HepG2 (cell line): ENCODE measurements around the gene TBC1D22A. TPM values are rescaled to one million over a fixed set of nuclear protein-coding genes. Genes with fewer than 3 reads are reported as not detected.

Experiments
- ATAC-seq: fragments of 200-7000 bp; cut with Tn5 transposase; 3 replicates; pipeline ENCODE4 v1.9.1; 2020; ENCODE audit warnings: mild to moderate bottlenecking, moderate library complexity
- BruUV-seq: library from RNA; stranded (reverse); fragments of 400-500 nt; replicated peaks from 2 replicates; lab custom pipeline; 2021; lab: Mats Ljungman, UMichigan
- CTCF ChIA-PET: fragments of 300-600 bp; formaldehyde crosslinking; extraction: SDS; loops from one replicate; lab custom pipeline; 2021; ENCODE audit warnings: low total read pairs, inconsistent platforms, low intra/inter-chr PET ratio; lab: Yijun Ruan, JAX
- POLR2A ChIA-PET: fragments of 350-600 bp; sonication (Branson Sonifier 250); formaldehyde crosslinking; loops from one replicate; lab custom pipeline; 2020; ENCODE audit warnings: antibody characterized with exemption, inconsistent platforms; lab: Yijun Ruan, JAX
- DNase-seq: peaks from one replicate; pipeline ENCODE4 v3.0.0-alpha.2; 2015; ENCODE audit warnings: low spot score
- FAIRE-seq: peaks from 3 replicates; lab custom pipeline; 2011; peaks lifted over from hg19 to GRCh38; lab: Jason Lieb, UNC
- H2AFZ ChIP-seq: one replicate; pipeline ENCODE4 v1.6.1; 2011; ENCODE audit warnings: low read length, inconsistent platforms
- H3K27ac ChIP-seq: fragments of 300-600 bp; 3 replicates; pipeline ENCODE4 v1.8.0; 2011; ENCODE audit warnings: mixed run types, mild to moderate bottlenecking, mixed read lengths, low read length, inconsistent platforms; ENCODE audit not compliant: insufficient read depth; ENCODE audit errors: extremely low read length
- H3K27me3 ChIP-seq, 2 experiments: fragments of 200-600 bp in 1 of 2; 2 replicates in 1 of 2; 3 replicates in 1 of 2; pipeline versions ENCODE4 v1.6.0 to v1.8.0; 2011; ENCODE audit warnings: low read length in 2 of 2, mild to moderate bottlenecking in 2 of 2, moderate library complexity in 2 of 2, inconsistent platforms in 1 of 2; ENCODE audit not compliant: insufficient read depth in 2 of 2, control insufficient read depth in 1 of 2
- H3K36me3 ChIP-seq, 2 experiments: fragments of 200-600 bp in 1 of 2; replicated peaks in 1 of 2; 2 replicates in 1 of 2; 3 replicates in 1 of 2; pipeline versions ENCODE4 v1.5.1 to v1.8.0; 2011; ENCODE audit warnings: low read length in 2 of 2, inconsistent platforms in 1 of 2; ENCODE audit not compliant: insufficient read depth in 2 of 2, control insufficient read depth in 1 of 2
- H3K4me1 ChIP-seq: 2 replicates; pipeline ENCODE4 v1.5.1; 2012; ENCODE audit warnings: low read length, inconsistent platforms; ENCODE audit not compliant: insufficient read depth
- H3K4me2 ChIP-seq: 2 replicates; pipeline ENCODE4 v1.6.0; 2011; ENCODE audit warnings: low read depth, low read length, inconsistent platforms
- H3K4me3 ChIP-seq, 3 experiments: fragments of 200-600 bp in 1 of 3; sonication (generic), shearing (Covaris generic) in 1 of 3; replicated peaks in 1 of 3; 2 replicates each; pipeline ENCODE4 v1.5.1; 2011 to 2016; ENCODE audit warnings: low read length in 3 of 3, inconsistent platforms in 2 of 3, low read depth in 2 of 3, mild to moderate bottlenecking in 2 of 3, control low read depth in 1 of 3, mixed read lengths in 1 of 3; ENCODE audit not compliant: insufficient read depth in 1 of 3
- H3K79me2 ChIP-seq: one replicate; pipeline ENCODE4 v1.6.1; 2011; ENCODE audit warnings: low read length, inconsistent platforms; ENCODE audit not compliant: insufficient read depth
- H3K9ac ChIP-seq: 2 replicates; pipeline ENCODE4 v1.6.0; 2011; ENCODE audit warnings: mild to moderate bottlenecking, low read depth, low read length, inconsistent platforms; ENCODE audit not compliant: insufficient read depth
- H3K9me3 ChIP-seq: 2 replicates; pipeline ENCODE4 v1.5.1; 2012; ENCODE audit warnings: mild to moderate bottlenecking, low read length
- H4K20me1 ChIP-seq: 2 replicates; pipeline ENCODE4 v1.6.0; 2011; ENCODE audit warnings: inconsistent platforms, mild to moderate bottlenecking, low read length, moderate library complexity; ENCODE audit not compliant: insufficient read depth
- ATF1 ChIP-seq: IDR thresholded peaks from 2 replicates; pipeline ENCODE4 v1.6.1; 2016; ENCODE audit warnings: mild to moderate bottlenecking, control low read depth
- ETV5 ChIP-seq: IDR thresholded peaks from 2 replicates; pipeline ENCODE4 v1.6.1; 2018; ENCODE audit warnings: missing biosample characterization, missing genetic modification reagents, inconsistent platforms, borderline replicate concordance
- HOXA3 ChIP-seq: sonication (generic); formaldehyde crosslinking; IDR thresholded peaks from 2 replicates; pipeline ENCODE4 v1.5.0; 2020; ENCODE audit warnings: missing genetic modification reagents
- KLF9 ChIP-seq: IDR thresholded peaks from 2 replicates; pipeline ENCODE4 v1.6.1; 2016; ENCODE audit warnings: low read depth
- PAF1 ChIP-seq: IDR thresholded peaks from 2 replicates; pipeline ENCODE4 v1.6.1; 2016; ENCODE audit warnings: missing genetic modification reagents, missing compliant biosample characterization
- RAD21 ChIP-seq: fragments of 450-650 bp; formaldehyde crosslinking; IDR thresholded peaks from 2 replicates; pipeline ENCODE4 v1.5.0; 2020; ENCODE audit warnings: mild to moderate bottlenecking
- SALL1 ChIP-seq: sonication (generic); formaldehyde crosslinking; IDR thresholded peaks from 2 replicates; pipeline ENCODE4 v1.8.0; 2022; ENCODE audit warnings: mild to moderate bottlenecking, missing genetic modification reagents
- SP140L ChIP-seq: sonication (generic); formaldehyde crosslinking; IDR thresholded peaks from 2 replicates; pipeline ENCODE4 v1.4.0; 2020; ENCODE audit warnings: missing genetic modification reagents, borderline replicate concordance
- STAG1 ChIP-seq: sonication (generic); formaldehyde crosslinking; IDR thresholded peaks from 2 replicates; pipeline ENCODE4 v1.4.0; 2020; ENCODE audit warnings: missing genetic modification reagents
- ZFY ChIP-seq: sonication (generic); formaldehyde crosslinking; IDR thresholded peaks from 2 replicates; pipeline ENCODE4 v1.4.0; 2020; ENCODE audit warnings: missing genetic modification reagents
- ZNF225 ChIP-seq: sonication (generic); formaldehyde crosslinking; IDR thresholded peaks from 2 replicates; pipeline ENCODE4 v1.4.0; 2020; ENCODE audit warnings: mild to moderate bottlenecking, missing genetic modification reagents
- ZNF317 ChIP-seq: sonication (generic); formaldehyde crosslinking; IDR thresholded peaks from 2 replicates; pipeline ENCODE4 v1.5.0; 2020; ENCODE audit warnings: mild to moderate bottlenecking, missing genetic modification reagents
- WGBS: methylation state at CpG from one replicate; pipeline ENCODE4 v1.1.6; 2017; ENCODE audit warnings: low lambda C conversion rate; 5-methylcytosine and 5-hydroxymethylcytosine counted together
- in situ Hi-C: cut with HindIII; loops from 2 replicates; pipeline ENCODE4 v1.10.0; 2017; ENCODE audit warnings: low pct_unique_long_range_greater_than_20kb; ENCODE audit not compliant: extremely low pct_ligation_motif_present
- intact Hi-C: fragments of 100-400 bp; cut with micrococcal nuclease; formaldehyde crosslinking; loops from one replicate; pipeline ENCODE4 v1.10.0; 2022; ENCODE audit not compliant: unreplicated experiment
- polyA plus RNA-seq, 8 experiments: library from polyadenylated mRNA; depleted of rRNA in 3 of 8; stranded (reverse) in 7 of 8; unstranded in 1 of 8; fragments of >200 nt; fragmentation: Illumina TruSeq in 4 of 8; extraction: Trizol in 4 of 8; gene quantifications; 2 replicates each; pipeline versions ENCODE4 v1.2.1 to v1.2.3, GENCODE V29; 2011 to 2016; ENCODE audit warnings: low read depth in 4 of 8, missing spikeins in 1 of 8, mixed read lengths in 1 of 8; ENCODE audit not compliant: insufficient read depth in 1 of 8
- total RNA-seq, 5 experiments: library from RNA; depleted of rRNA; stranded (reverse); fragments of >200 nt; fragmentation: Illumina TruSeq; extraction: Trizol; gene quantifications; 2 replicates each; pipeline ENCODE4 v1.2.3, GENCODE V29; 2016; ENCODE audit warnings: low read depth in 1 of 5
- TF ChIP-seq, protein P1 (sequence below): sonication (generic); formaldehyde crosslinking; IDR thresholded peaks from 2 replicates; pipeline ENCODE4 v1.9.0; 2022; ENCODE audit warnings: missing genetic modification reagents, mild to moderate bottlenecking, borderline replicate concordance
- TF ChIP-seq, protein P2 (sequence below): sonication (generic); formaldehyde crosslinking; IDR thresholded peaks from 2 replicates; pipeline ENCODE4 v1.8.0; 2022; ENCODE audit warnings: mild to moderate bottlenecking, missing genetic modification reagents; ENCODE audit not compliant: insufficient replicate concordance
- TF ChIP-seq, protein P3 (sequence below): sonication (generic); formaldehyde crosslinking; IDR thresholded peaks from 2 replicates; pipeline ENCODE4 v1.4.0; 2020; ENCODE audit warnings: missing genetic modification reagents, borderline replicate concordance
- TF ChIP-seq, protein P4 (sequence below): sonication (generic); formaldehyde crosslinking; IDR thresholded peaks from 2 replicates; pipeline ENCODE4 v1.4.0; 2020; ENCODE audit warnings: missing genetic modification reagents

Gene TBC1D22A
- total and polyA plus RNA-seq, 2 of the 13 experiments (the other 11 are each of a cell fraction or from before 2014, with no cell fraction given) = 17.3 to 18.0 TPM

DNA sequence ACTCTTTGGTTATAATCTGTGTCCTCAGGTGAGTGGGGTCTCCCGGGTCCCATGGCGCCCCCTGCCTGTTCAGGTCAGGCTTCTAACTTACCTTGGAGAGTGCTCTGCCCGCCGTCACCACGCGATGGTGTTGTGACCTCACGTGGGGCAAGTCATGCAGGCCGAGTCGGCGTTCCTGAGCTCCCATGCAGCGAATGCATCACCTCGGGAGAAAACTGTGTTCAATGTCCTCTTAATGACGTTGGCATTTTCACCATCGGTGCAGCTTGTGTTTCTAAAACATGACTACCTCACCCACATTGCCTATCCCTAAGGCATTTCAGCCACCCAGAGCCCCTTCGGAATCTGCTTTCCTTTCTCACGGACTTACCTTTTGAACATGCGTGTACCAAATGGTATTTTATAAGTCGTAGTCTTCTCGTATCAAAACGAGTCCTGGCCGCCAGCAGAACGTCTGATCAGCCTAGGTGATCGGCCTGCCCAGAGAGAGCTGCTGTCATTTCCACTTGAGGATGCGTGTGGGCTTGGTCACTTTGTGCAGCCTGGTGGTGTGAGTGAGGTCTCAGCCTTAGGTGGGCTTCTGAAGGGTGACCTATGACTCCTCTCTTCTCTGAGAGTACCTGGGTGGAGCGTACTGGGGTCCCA lies 64.8 kb downstream of the TBC1D22A start:
- H3K4me1 ChIP-seq = peaks cover 21% of the 10 kb centered on the region
- BruUV-seq = no TSS peak
- H3K27ac ChIP-seq = no peak overlapping the region
- intact Hi-C loops (no loop called here), in situ Hi-C loops (no loop called here)
- H3K79me2 ChIP-seq = peaks cover 17% of the 10 kb centered on the region
- CTCF ChIA-PET = interaction anchor here (1.9 kb wide), 1 partner anchor 29 kb away, joined by 7 read pairs; no protein-coding TSS in a partner anchor
- DNase-seq = peak; percentile 37
- H3K9me3 ChIP-seq = no peaks in the 10 kb centered on the region
- H3K36me3 ChIP-seq = peaks cover 2 to 18% of the 10 kb centered on the region in 2 experiments; a peak in 4 of 5 replicates
- H3K4me2 ChIP-seq = no peak overlapping the region
- no peak overlapping the region for H3K4me3 ChIP-seq
- FAIRE-seq = no peak
- 94% methylated on average over 24 of the region's 25 CpGs for WGBS
- no peak overlapping the region for H3K9ac ChIP-seq
- no peak overlapping the region for H2AFZ ChIP-seq
- no peaks in the 10 kb centered on the region; the same call in 1 of the 2 replicates for H4K20me1 ChIP-seq
- peak; percentile 71; the same call in 2 of the 3 replicates for ATAC-seq
- POLR2A ChIA-PET = interaction anchor here (0.7 kb wide), 1 partner anchor 65 kb away, joined by 3 read pairs; the partner anchor contains the start of gene TBC1D22A
- H3K27me3 ChIP-seq = no peaks in the 10 kb centered on the region
- TF ChIP-seq, protein P1, sequence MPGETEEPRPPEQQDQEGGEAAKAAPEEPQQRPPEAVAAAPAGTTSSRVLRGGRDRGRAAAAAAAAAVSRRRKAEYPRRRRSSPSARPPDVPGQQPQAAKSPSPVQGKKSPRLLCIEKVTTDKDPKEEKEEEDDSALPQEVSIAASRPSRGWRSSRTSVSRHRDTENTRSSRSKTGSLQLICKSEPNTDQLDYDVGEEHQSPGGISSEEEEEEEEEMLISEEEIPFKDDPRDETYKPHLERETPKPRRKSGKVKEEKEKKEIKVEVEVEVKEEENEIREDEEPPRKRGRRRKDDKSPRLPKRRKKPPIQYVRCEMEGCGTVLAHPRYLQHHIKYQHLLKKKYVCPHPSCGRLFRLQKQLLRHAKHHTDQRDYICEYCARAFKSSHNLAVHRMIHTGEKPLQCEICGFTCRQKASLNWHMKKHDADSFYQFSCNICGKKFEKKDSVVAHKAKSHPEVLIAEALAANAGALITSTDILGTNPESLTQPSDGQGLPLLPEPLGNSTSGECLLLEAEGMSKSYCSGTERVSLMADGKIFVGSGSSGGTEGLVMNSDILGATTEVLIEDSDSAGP = peak; percentile 13; the same call in 1 of the 2 replicates
- no peak for TF ChIP-seq PAF1 (CRISPR knock-in tag)
- no peak for TF ChIP-seq KLF9 (CRISPR knock-in tag)
- TF ChIP-seq, protein P2, sequence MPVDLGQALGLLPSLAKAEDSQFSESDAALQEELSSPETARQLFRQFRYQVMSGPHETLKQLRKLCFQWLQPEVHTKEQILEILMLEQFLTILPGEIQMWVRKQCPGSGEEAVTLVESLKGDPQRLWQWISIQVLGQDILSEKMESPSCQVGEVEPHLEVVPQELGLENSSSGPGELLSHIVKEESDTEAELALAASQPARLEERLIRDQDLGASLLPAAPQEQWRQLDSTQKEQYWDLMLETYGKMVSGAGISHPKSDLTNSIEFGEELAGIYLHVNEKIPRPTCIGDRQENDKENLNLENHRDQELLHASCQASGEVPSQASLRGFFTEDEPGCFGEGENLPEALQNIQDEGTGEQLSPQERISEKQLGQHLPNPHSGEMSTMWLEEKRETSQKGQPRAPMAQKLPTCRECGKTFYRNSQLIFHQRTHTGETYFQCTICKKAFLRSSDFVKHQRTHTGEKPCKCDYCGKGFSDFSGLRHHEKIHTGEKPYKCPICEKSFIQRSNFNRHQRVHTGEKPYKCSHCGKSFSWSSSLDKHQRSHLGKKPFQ = no peak
- TF ChIP-seq HOXA3 = peak; percentile 21; the same call in 1 of the 2 replicates
- no peak for TF ChIP-seq ZNF317 (CRISPR knock-in tag)
- no peak for TF ChIP-seq ATF1
- TF ChIP-seq RAD21 (CRISPR knock-in tag) = peak; percentile 52
- peak; percentile 13; the same call in 1 of the 2 replicates for TF ChIP-seq SALL1 (CRISPR knock-in tag)
- no peak for TF ChIP-seq ETV5 (CRISPR knock-in tag)
- peak; percentile 63 for TF ChIP-seq STAG1 (CRISPR knock-in tag)
- TF ChIP-seq SP140L (CRISPR knock-in tag) = no peak
- TF ChIP-seq ZNF225 (CRISPR knock-in tag) = no peak
- TF ChIP-seq, protein P3, sequence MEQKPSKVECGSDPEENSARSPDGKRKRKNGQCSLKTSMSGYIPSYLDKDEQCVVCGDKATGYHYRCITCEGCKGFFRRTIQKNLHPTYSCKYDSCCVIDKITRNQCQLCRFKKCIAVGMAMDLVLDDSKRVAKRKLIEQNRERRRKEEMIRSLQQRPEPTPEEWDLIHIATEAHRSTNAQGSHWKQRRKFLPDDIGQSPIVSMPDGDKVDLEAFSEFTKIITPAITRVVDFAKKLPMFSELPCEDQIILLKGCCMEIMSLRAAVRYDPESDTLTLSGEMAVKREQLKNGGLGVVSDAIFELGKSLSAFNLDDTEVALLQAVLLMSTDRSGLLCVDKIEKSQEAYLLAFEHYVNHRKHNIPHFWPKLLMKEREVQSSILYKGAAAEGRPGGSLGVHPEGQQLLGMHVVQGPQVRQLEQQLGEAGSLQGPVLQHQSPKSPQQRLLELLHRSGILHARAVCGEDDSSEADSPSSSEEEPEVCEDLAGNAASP (CRISPR knock-in tag) = peak; percentile 15; the same call in 1 of the 2 replicates
- 0 out of 2 replicates have a peak, but pooled peaks have one; percentile 12 for TF ChIP-seq ZFY (CRISPR knock-in tag)
- TF ChIP-seq, protein P4, sequence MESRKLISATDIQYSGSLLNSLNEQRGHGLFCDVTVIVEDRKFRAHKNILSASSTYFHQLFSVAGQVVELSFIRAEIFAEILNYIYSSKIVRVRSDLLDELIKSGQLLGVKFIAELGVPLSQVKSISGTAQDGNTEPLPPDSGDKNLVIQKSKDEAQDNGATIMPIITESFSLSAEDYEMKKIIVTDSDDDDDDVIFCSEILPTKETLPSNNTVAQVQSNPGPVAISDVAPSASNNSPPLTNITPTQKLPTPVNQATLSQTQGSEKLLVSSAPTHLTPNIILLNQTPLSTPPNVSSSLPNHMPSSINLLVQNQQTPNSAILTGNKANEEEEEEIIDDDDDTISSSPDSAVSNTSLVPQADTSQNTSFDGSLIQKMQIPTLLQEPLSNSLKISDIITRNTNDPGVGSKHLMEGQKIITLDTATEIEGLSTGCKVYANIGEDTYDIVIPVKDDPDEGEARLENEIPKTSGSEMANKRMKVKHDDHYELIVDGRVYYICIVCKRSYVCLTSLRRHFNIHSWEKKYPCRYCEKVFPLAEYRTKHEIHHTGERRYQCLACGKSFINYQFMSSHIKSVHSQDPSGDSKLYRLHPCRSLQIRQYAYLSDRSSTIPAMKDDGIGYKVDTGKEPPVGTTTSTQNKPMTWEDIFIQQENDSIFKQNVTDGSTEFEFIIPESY (CRISPR knock-in tag) = peak; percentile 93
